ENCODE measurements around the gene BPI.

Gene BPI

GRCh38 chr20:38383147-38383546 is 79.2 kb downstream of the BPI start:
- Mint-ChIP-seq H3K4me3 (no peak overlapping the region), H3K9me3 (no peaks in the 10 kb centered on the region), H3K27ac (no peak overlapping the region), H3K27me3 (ENCODE audit: low read depth) (peaks cover 4% of the 10 kb centered on the region), H3K36me3 (ENCODE audit: low read depth) (no peaks in the 10 kb centered on the region), H3K4me1 (no peaks in the 10 kb centered on the region)
- no peak for TF ChIP-seq CTCF (IDR thresholded peaks at IDR 0.05; ENCODE audit: unreplicated experiment in 3 of 3)

- no peak overlapping the region for H3K27ac Mint-ChIP-seq
- no peak overlapping the region for H3K4me3 Mint-ChIP-seq
- H3K4me1 Mint-ChIP-seq = no peaks in the 10 kb centered on the region
- peaks cover 4% of the 10 kb centered on the region for H3K27me3 Mint-ChIP-seq (ENCODE audit: low read depth)
- H3K36me3 Mint-ChIP-seq (ENCODE audit: low read depth) = no peaks in the 10 kb centered on the region
- peaks cover 3% of the 10 kb centered on the region for H3K9me3 Mint-ChIP-seq
- no peak for TF ChIP-seq CTCF (IDR thresholded peaks at IDR 0.05; ENCODE audit: unreplicated experiment in 3 of 3)
Observed at GRCh38 chr20:38386004-38386403, 82.0 kb downstream of the BPI start.

GRCh38 chr20:38386851-38387250 is 82.9 kb downstream of the BPI start:
- H3K9me3 Mint-ChIP-seq = peaks cover 3% of the 10 kb centered on the region
- no peak overlapping the region for H3K27ac Mint-ChIP-seq
- H3K27me3 Mint-ChIP-seq (ENCODE audit: low read depth) = peaks cover 4% of the 10 kb centered on the region
- TF ChIP-seq CTCF (IDR thresholded peaks at IDR 0.05; ENCODE audit: unreplicated experiment in 3 of 3) = no peak
- H3K36me3 Mint-ChIP-seq (ENCODE audit: low read depth) = no peaks in the 10 kb centered on the region
- H3K4me1 Mint-ChIP-seq = no peaks in the 10 kb centered on the region
- no peak overlapping the region for H3K4me3 Mint-ChIP-seq
